H1 (cell line): ENCODE measurements around the gene TXNDC5.

Experiments
- POLR2A ChIP-seq, 2 experiments: IDR thresholded peaks; 1 replicate in 1 of 2; 2 replicates in 1 of 2; pipeline ENCODE4 v1.6.1; 2011; ENCODE audit warnings: low read depth in 2 of 2, low read length in 2 of 2, mild to moderate bottlenecking in 2 of 2; ENCODE audit errors: control extremely low read depth in 1 of 2
- SIN3A ChIP-seq, 2 experiments: IDR thresholded peaks in 1 of 2; conservative IDR thresholded peaks in 1 of 2; 2 replicates each; pipeline ENCODE4 v1.6.1; 2011 to 2012; ENCODE audit warnings: low read length in 2 of 2, improper control_type of control experiment in 1 of 2, low read depth in 1 of 2, mild to moderate bottlenecking in 1 of 2
- TF ChIP-seq, protein P1 (sequence below), 3 experiments: IDR thresholded peaks; 1 replicate in 2 of 3; 2 replicates in 1 of 3; pipeline versions ENCODE4 v1.5.1 to v1.6.1; 2011; ENCODE audit warnings: low read length in 3 of 3, mild to moderate bottlenecking in 3 of 3, inconsistent platforms in 2 of 3, low read depth in 1 of 3, moderate library complexity in 1 of 3; ENCODE audit not compliant: insufficient read depth in 1 of 3; ENCODE audit errors: control extremely low read depth in 1 of 3

DNA sequence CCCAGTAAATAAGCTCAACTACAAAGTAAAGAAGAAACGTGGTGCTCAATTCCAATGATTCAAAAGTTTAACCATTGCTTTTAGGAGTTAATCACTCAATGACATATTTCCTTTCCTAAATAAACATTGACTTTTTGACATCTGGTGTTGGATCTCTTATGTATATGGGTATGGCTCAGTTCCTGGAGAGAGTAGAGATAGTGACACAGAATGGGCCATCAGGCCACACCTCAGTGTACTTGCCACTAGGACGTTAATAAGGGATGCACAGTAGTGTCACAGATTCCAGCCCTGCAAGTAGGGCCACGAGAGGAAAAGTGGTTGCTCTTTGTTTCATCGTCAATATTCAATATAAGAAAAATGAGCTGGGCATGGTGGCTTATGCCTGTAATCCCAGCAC, 48.9 kb upstream of the TXNDC5 start:
- TF ChIP-seq, protein P1, sequence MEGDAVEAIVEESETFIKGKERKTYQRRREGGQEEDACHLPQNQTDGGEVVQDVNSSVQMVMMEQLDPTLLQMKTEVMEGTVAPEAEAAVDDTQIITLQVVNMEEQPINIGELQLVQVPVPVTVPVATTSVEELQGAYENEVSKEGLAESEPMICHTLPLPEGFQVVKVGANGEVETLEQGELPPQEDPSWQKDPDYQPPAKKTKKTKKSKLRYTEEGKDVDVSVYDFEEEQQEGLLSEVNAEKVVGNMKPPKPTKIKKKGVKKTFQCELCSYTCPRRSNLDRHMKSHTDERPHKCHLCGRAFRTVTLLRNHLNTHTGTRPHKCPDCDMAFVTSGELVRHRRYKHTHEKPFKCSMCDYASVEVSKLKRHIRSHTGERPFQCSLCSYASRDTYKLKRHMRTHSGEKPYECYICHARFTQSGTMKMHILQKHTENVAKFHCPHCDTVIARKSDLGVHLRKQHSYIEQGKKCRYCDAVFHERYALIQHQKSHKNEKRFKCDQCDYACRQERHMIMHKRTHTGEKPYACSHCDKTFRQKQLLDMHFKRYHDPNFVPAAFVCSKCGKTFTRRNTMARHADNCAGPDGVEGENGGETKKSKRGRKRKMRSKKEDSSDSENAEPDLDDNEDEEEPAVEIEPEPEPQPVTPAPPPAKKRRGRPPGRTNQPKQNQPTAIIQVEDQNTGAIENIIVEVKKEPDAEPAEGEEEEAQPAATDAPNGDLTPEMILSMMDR (IDR thresholded peaks at IDR 0.05; ENCODE audit: control extremely low read depth in 1 of 3, insufficient read depth in 1 of 3, low read depth in 1 of 3, low read length in 3 of 3) = no peak
- TF ChIP-seq POLR2A (IDR thresholded peaks at IDR 0.05; ENCODE audit: control extremely low read depth in 1 of 2, low read depth in 2 of 2, low read length in 2 of 2) (no peak), SIN3A (conservative IDR thresholded peaks at IDR 0.05 in 1 of 2, IDR thresholded peaks at IDR 0.05 in 1 of 2; ENCODE audit: low read depth in 1 of 2, low read length in 2 of 2) (no peak)
